ENCODE measurements around the gene NACC2. TPM values are rescaled to one million over a fixed set of nuclear protein-coding genes. Genes with fewer than 3 reads are reported as not detected.

Gene NACC2
- total and polyA plus RNA-seq, 4 donors, result 4.8 to 17.8 (median 8.8) TPM

GRCh38 chr9:136036050-136036449 lies 59.0 kb downstream of the NACC2 start (continued):
- TF ChIP-seq SP1 (IDR thresholded peaks at IDR 0.05), result no peak
- no peak for TF ChIP-seq MAX (IDR thresholded peaks at IDR 0.05)

- TF ChIP-seq YY1 (IDR thresholded peaks at IDR 0.05) (no peak), ZBTB33 (IDR thresholded peaks at IDR 0.05) (no peak), TAF1 (conservative IDR thresholded peaks at IDR 0.05) (no peak), GABPA (IDR thresholded peaks at IDR 0.05 in 1 of 2, conservative IDR thresholded peaks at IDR 0.05 in 1 of 2) (no peak), HNF4A (conservative IDR thresholded peaks at IDR 0.05) (no peak), FOXA2 (IDR thresholded peaks at IDR 0.05) (no peak), ATF3 (IDR thresholded peaks at IDR 0.05) (no peak), SP1 (IDR thresholded peaks at IDR 0.05) (no peak), REST (IDR thresholded peaks at IDR 0.05) (no peak), EGR1 (IDR thresholded peaks at IDR 0.05; ENCODE audit: low read depth in 2 of 2) (no peak), MAX (IDR thresholded peaks at IDR 0.05) (no peak), RAD21 (IDR thresholded peaks at IDR 0.05) (no peak), FOXA1 (IDR thresholded peaks at IDR 0.05) (no peak), CTCF (IDR thresholded peaks at IDR 0.05; ENCODE audit: low read depth, low read length, missing input control) (no peak), JUND (IDR thresholded peaks at IDR 0.05) (no peak), HNF4G (IDR thresholded peaks at IDR 0.05) (no peak), NR2F2 (IDR thresholded peaks at IDR 0.05) (no peak)
- Histone ChIP-seq H3K27me3 (ENCODE audit: control insufficient read depth in 4 of 4, insufficient read depth in 4 of 4, low read length in 3 of 4) (no peaks in the 10 kb centered on the region), H3K36me3 (ENCODE audit: control insufficient read depth in 4 of 4, insufficient read depth in 3 of 4, low read depth in 1 of 4, low read length in 3 of 4) (peaks cover 0 to 5% (median 2%) of the 10 kb centered on the region in 4 donors), H3K9ac (ENCODE audit: low read depth in 1 of 2, low read length in 2 of 2) (no peak overlapping the region), H3K4me1 (ENCODE audit: control insufficient read depth in 4 of 4, insufficient read depth in 4 of 4, low read length in 3 of 4) (peaks cover 0 to 3% (median under 1%) of the 10 kb centered on the region in 4 donors), H3K27ac (ENCODE audit: low read depth in 1 of 2, low read length in 2 of 2) (no peak overlapping the region), H3K4me3 (ENCODE audit: low read depth in 1 of 3, low read length in 3 of 3) (no peak overlapping the region), H3K9me3 (ENCODE audit: control insufficient read depth in 4 of 4, low read length in 3 of 4) (peaks cover 0 to 1% (median 0%) of the 10 kb centered on the region in 4 donors)
- WGBS, result 82% methylated on average over 13 of the region's 13 CpGs
- no peak for DNase-seq (ENCODE audit: low spot score)
Observed at GRCh38 chr9:136031741-136032730, 63.1 kb downstream of the NACC2 start.

Measured in liver (tissue), 9 donors.